Psoas muscle (tissue), 8 donors: ENCODE data around the gene OBSCN. TPM values are rescaled to one million over a fixed set of nuclear protein-coding genes. Genes with fewer than 3 reads are reported as not detected.
A peak's percentile ranks its signal among the peaks of the same experiment; 100 is the strongest.

Source experiments
- ATAC-seq, 4 donors: fragments of 200-7000 bp; cut with Tn5 transposase; one replicate each; pipeline ENCODE4 v1.9.1; 2020; ENCODE audit warnings: moderate library complexity in 3 of 4, mild to moderate bottlenecking in 2 of 4
- DNase-seq, 2 donors: peaks; one replicate each; pipeline ENCODE4 v3.0.0-alpha.2; 2020
- H3K27ac ChIP-seq: fragments of 200-600 bp; one replicate; pipeline ENCODE4 v1.8.0; 2022
- H3K27me3 ChIP-seq, 3 donors: fragments of 200-600 bp in 1 of 3; one replicate each; pipeline versions ENCODE4 v1.6.1 to v1.8.0; 2013 to 2022; ENCODE audit warnings: low read length in 2 of 3, mild to moderate bottlenecking in 2 of 3, moderate library complexity in 1 of 3; ENCODE audit not compliant: insufficient read depth in 3 of 3
- H3K36me3 ChIP-seq, 2 donors: fragments of 200-600 bp in 1 of 2; one replicate each; pipeline versions ENCODE4 v1.6.1 to v1.8.0; 2013 to 2022; ENCODE audit warnings: low read depth in 1 of 2, mild to moderate bottlenecking in 1 of 2, moderate library complexity in 1 of 2; ENCODE audit not compliant: insufficient read depth in 1 of 2
- H3K4me1 ChIP-seq: fragments of 200-600 bp; one replicate; pipeline ENCODE4 v1.8.0; 2022
- H3K4me3 ChIP-seq: fragments of 200-600 bp; one replicate; pipeline ENCODE4 v1.8.0; 2022; ENCODE audit warnings: mild to moderate bottlenecking
- H3K9me3 ChIP-seq: fragments of 200-600 bp; one replicate; pipeline ENCODE4 v1.8.0; 2022
- CTCF ChIP-seq: fragments of 200-600 bp; IDR thresholded peaks from one replicate; pipeline ENCODE4 v1.8.0; 2022; ENCODE audit warnings: antibody characterized with exemption
- WGBS, 3 donors: extraction: QIAGEN DNeasy Blood & Tissue Kit; methylation state at CpG; one replicate each; pipeline versions ENCODE4 v1.1.6 to v1.1.7; 2013; 5-methylcytosine and 5-hydroxymethylcytosine counted together
- intact Hi-C, 2 donors: fragments of 100-400 bp; cut with DNase I; formaldehyde crosslinking; loops; one replicate each; pipeline versions ENCODE4 v1.11.0 to v1.14.2; 2022
- polyA plus RNA-seq, 3 donors: library from polyadenylated mRNA; stranded (reverse); fragments of 200-250 nt; gene quantifications; one replicate each; pipeline ENCODE4 v1.2.3, GENCODE V29; 2013
- total RNA-seq, 4 donors: library from RNA; stranded (reverse); fragmentation: NEBNext Ultra II Directional in 2 of 4; extraction: Animal tissue kit (Norgen Biotek cat#: 25700) in 2 of 4; gene quantifications; one replicate each; pipeline versions ENCODE4 v1.2.1 to v1.2.4, GENCODE V29; 2021 to 2023
- donor health status: healthy with polysubstance abuse.
- donor health status: DM: no; HTN: no; CAD: no; lungs with moderate emphysema.
- donor health status: Bipolar disorder and iron deficiency.
- donor health status: healthy.
- donor health status: DM: yes; HTN: yes; CAD: no.
- donor health status: DM: no; HTN: no; CAD: no.
- donor health status: DM: no; HTN: no; CAD: no.
- donor health status: DM: yes; HTN: yes; CAD: no.

The OBSCN gene
- total and polyA plus RNA-seq, 7 donors: 397 to 1,869 (median 1,061) TPM

DNA sequence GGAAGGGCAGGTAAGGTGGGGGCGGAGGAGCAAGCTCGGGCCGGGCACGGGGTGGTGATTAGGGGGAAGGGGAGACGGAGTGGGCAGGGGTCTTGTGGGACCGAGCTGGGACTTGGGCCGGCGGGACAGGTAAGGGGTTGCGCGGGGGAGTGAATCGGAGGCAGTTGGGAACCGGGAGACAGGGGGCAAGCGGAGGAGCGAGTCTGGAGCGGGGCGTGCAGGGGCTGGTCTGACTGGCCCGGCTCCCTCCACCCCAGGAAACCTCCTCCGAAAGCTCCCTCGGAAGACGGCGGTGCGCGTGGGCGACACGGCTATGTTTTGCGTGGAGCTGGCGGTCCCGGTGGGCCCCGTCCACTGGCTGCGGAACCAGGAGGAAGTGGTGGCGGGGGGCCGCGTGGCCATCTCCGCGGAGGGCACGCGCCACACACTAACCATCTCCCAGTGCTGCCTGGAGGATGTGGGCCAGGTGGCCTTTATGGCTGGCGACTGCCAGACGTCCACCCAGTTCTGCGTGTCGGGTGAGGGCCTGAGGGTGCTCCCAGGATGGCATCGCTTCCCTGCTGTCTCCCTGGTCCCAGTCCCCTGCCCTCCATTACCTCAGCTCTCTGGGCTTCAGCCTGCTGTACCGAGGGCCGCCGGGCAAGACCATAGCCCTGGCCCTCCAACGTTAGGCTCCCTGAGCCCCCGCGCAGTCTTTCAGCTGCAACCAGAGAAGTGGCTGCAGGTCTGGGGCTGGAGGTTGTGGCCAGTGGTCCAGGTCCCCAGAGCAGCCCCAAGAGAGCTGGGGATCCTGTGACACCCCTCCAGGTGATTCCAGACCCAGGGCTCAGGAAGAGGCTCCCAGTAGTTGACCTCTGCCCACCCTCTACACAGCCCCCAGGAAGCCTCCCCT lies 6.3 kb downstream of the OBSCN start:
- intact Hi-C loops: loop anchor here in 1 of 2 donors (5.0 to 10.0 kb wide), 2 partner anchors 63 to 271 kb away; partner anchors contain the start of gene RNF187
- no peaks in the 10 kb centered on the region for H3K9me3 ChIP-seq
- H3K36me3 ChIP-seq: peaks cover 0 to 55% of the 10 kb centered on the region in 2 donors
- peak overlapping the region; percentile 99 for H3K27ac ChIP-seq
- peaks cover 71% of the 10 kb centered on the region for H3K4me1 ChIP-seq
- H3K4me3 ChIP-seq: peak overlapping the region; percentile 91
- no peaks in the 10 kb centered on the region for H3K27me3 ChIP-seq
- 29 to 32% (median 29%) methylated on average over 42 to 48 of the region's 48 CpGs for WGBS, 3 donors
- ATAC-seq: no peak
- DNase-seq: no peak
- TF ChIP-seq CTCF: no peak

- H3K27me3 ChIP-seq: no peaks in the 10 kb centered on the region
- no peaks in the 10 kb centered on the region for H3K9me3 ChIP-seq
- 58 to 69% (median 64%) methylated on average over 23 of the region's 23 CpGs for WGBS, 3 donors
- H3K36me3 ChIP-seq: peaks cover 4 to 64% of the 10 kb centered on the region in 2 donors
- intact Hi-C loops: loop anchor here in 1 of 2 donors (5.0 to 10.0 kb wide), 2 partner anchors 62 to 270 kb away; partner anchors contain the start of gene RNF187
- no peak for ATAC-seq
- DNase-seq: no peak
- H3K4me3 ChIP-seq: peak overlapping the region; percentile 91
- H3K27ac ChIP-seq: peak overlapping the region; percentile 99
- no peak for TF ChIP-seq CTCF
- peaks cover 80% of the 10 kb centered on the region for H3K4me1 ChIP-seq
These were observed 7.2 kb downstream of the OBSCN start for GRCh38 chr1:228214921-228215662.

- peaks cover 6 to 70% of the 10 kb centered on the region in 2 donors for H3K36me3 ChIP-seq
- 59 to 76% (median 59%) methylated on average over 13 of the region's 13 CpGs for WGBS, 3 donors
- DNase-seq (no peak), ATAC-seq (no peak)
- H3K4me1 ChIP-seq: peaks cover 85% of the 10 kb centered on the region
- TF ChIP-seq CTCF: no peak
- peak overlapping the region; percentile 99 for H3K27ac ChIP-seq
- H3K27me3 ChIP-seq: no peaks in the 10 kb centered on the region
- peak overlapping the region; percentile 91 for H3K4me3 ChIP-seq
- intact Hi-C loops: loop anchor here in 1 of 2 donors (10.0 kb wide), 1 partner anchor 269 kb away; the partner anchor contains the start of gene RNF187
- no peaks in the 10 kb centered on the region for H3K9me3 ChIP-seq
These were observed 7.8 kb downstream of the OBSCN start for GRCh38 chr1:228215663-228216116.

GRCh38 chr1:228216371-228217320 lies 8.8 kb downstream of the OBSCN start:
- peaks cover 8 to 77% of the 10 kb centered on the region in 2 donors for H3K36me3 ChIP-seq
- WGBS, 3 donors: 49 to 60% (median 51%) methylated on average over 53 of the region's 53 CpGs
- ATAC-seq (peak; percentile 36 to 55 (median 51)), DNase-seq (peak; percentile 68 to 88)
- no peak for TF ChIP-seq CTCF
- peak overlapping the region; percentile 99 for H3K27ac ChIP-seq
- peaks cover 85% of the 10 kb centered on the region for H3K4me1 ChIP-seq
- H3K4me3 ChIP-seq: peak overlapping the region; percentile 29
- no peaks in the 10 kb centered on the region for H3K27me3 ChIP-seq
- H3K9me3 ChIP-seq: no peaks in the 10 kb centered on the region
- intact Hi-C loops: loop anchor here in 1 of 2 donors (10.0 kb wide), 1 partner anchor 268 kb away; the partner anchor contains the start of gene RNF187
